Stimulated activated effector memory CD8-positive, alpha-beta T cell treated with anti-CD3 and anti-CD28 coated beads, Interleukin-12 subunit alpha, Interleukin-12 subunit beta, amount 100 ng/mL, for 72 hours (primary cell): Measurements from ENCODE around the gene BBS2.
A peak's percentile ranks its signal among the peaks of the same experiment; 100 is the strongest.

Experiments used
- ATAC-seq: fragments of 150-1000 bp; cut with Tn5 transposase; 2 replicates; pipeline ENCODE4 v1.10.0; 2021
- DNase-seq, 2 donors: peaks; one replicate each; pipeline ENCODE4 v3.0.0; 2021 to 2022; ENCODE audit warnings: low spot score in 2 of 2
- H3K27ac Mint-ChIP-seq: one replicate; pipeline ENCODE4 v1.8.0; 2022; ENCODE audit warnings: mild to moderate bottlenecking, mixed read lengths
- H3K36me3 Mint-ChIP-seq: one replicate; pipeline ENCODE4 v1.8.0; 2022; ENCODE audit warnings: mild to moderate bottlenecking, mixed read lengths
- H3K4me1 Mint-ChIP-seq: one replicate; pipeline ENCODE4 v1.8.0; 2022; ENCODE audit warnings: mixed read lengths
- H3K4me3 Mint-ChIP-seq: one replicate; pipeline ENCODE4 v1.8.0; 2022; ENCODE audit warnings: mild to moderate bottlenecking, mixed read lengths
- H3K9me3 Mint-ChIP-seq: one replicate; pipeline ENCODE4 v1.8.0; 2022; ENCODE audit warnings: mixed read lengths

Gene BBS2, protein sequence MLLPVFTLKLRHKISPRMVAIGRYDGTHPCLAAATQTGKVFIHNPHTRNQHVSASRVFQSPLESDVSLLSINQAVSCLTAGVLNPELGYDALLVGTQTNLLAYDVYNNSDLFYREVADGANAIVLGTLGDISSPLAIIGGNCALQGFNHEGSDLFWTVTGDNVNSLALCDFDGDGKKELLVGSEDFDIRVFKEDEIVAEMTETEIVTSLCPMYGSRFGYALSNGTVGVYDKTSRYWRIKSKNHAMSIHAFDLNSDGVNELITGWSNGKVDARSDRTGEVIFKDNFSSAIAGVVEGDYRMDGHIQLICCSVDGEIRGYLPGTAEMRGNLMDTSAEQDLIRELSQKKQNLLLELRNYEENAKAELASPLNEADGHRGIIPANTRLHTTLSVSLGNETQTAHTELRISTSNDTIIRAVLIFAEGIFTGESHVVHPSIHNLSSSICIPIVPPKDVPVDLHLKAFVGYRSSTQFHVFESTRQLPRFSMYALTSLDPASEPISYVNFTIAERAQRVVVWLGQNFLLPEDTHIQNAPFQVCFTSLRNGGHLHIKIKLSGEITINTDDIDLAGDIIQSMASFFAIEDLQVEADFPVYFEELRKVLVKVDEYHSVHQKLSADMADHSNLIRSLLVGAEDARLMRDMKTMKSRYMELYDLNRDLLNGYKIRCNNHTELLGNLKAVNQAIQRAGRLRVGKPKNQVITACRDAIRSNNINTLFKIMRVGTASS

DNA sequence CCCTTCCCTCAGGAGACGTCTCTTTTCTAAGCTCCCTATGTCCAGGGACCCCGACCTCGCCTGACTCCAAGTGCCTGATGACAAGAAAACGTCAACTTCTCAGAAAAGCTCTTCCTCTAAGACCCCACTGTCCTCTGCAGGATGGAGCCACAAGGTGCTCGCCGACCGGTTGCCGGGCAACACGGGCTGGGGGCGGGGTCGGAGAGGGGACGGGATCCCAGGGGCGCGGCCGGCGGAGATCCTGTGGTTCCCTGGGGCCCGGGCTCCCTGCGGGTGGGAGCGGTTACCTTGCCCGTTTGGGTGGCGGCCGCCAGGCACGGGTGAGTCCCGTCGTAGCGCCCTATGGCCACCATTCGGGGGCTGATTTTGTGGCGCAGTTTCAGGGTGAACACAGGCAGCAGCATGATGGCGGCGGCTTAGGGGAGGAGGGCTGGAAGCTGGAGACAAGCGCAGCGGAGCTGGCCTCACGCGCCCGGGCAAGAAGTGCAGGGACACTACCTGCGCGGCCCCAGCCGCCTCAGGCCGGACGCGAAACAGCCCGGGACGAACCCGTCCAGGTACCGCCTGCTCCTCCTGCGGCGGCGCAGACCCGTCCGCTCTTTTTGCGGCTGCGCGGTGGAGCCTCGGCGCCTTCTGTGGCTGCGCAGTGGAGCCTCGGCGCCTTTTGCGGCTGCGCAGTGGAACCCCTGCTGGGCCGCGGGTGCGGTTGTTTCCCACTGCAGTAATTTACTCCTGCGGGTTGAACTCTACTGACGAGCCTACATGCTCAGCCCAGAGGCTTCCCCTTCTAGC, at the start of gene BBS2:
BBS2 (minus strand) TSS at position 566 of the 792 bp plus-strand sequence; CDS start at position 404, 162 bp downstream.
- ATAC-seq (peak; percentile 87), DNase-seq (peak; percentile 89 to 95)
- Mint-ChIP-seq H3K4me1 (peaks cover 28% of the 10 kb centered on the region), H3K27ac (peak within 1 kb of the TSS; percentile 53), H3K9me3 (no peaks in the 10 kb centered on the region), H3K4me3 (peak within 1 kb of the TSS; percentile 73), H3K36me3 (peaks cover 9% of the 10 kb centered on the region)

DNA sequence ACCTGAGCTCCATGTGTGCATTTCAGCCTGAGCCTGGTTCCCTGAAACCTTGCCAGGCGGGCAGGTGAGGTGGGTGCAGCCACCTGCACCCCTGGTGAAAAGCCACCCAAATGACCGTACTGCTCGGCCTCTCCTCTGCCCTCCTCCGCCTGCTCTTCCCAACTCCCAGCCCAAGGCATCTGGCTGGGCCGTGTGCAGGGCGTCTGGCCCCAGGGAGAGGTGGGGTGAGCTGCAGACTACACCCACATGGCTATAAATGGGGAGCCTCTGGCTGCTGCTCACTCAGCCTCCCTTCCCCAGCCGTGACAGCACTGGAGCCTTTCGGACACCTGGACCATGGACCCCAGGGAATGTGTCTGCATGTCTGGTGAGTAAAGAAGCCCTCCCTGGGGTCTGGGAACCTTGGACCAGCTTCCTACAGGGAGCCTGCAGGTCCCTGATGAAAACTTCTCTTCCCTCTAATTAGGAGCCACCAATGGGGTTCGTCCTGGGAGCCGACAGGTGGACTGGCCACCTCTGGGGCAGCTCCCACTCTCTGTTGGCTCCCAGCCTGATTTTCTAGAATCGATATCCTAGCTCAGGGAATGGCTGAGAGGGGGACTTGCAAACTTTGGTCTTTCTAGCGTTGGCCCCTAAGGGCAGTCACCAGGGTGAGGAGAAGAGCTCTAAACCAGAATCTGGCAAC, 45.1 kb upstream of the BBS2 start, which contains the start of gene MT4:
MT4 (plus strand) TSS at position 281 of the 685 bp plus-strand sequence; CDS start at position 337, 56 bp downstream.
- Mint-ChIP-seq H3K4me3 (no peak within 1 kb of the TSS), H3K9me3 (no peaks in the 10 kb centered on the region), H3K36me3 (no peaks in the 10 kb centered on the region), H3K4me1 (peaks cover 8% of the 10 kb centered on the region), H3K27ac (no peak within 1 kb of the TSS)
- ATAC-seq (no peak), DNase-seq (no peak)

DNA sequence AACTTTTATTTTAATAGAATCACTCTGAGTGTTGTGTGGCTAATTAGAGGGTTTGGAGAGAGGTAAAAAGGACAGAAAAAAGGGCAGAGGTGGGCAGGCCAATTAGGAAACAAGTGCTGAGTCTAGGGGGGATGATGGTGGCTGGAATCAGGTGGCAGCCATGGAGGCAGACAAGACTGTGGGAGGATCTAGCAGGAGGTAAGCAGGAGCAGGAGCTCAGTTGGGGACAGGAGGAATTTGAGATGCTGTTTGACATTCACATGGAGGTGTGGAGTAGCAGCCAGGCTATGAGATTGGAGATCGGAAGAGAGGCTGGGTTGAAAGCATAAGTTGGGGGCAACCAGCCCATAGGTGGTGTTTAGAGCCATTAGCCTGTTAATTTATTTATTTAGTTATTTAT, 41.3 kb upstream of the BBS2 start:
- DNase-seq = no peak
- Mint-ChIP-seq H3K4me3 (no peak overlapping the region), H3K36me3 (no peaks in the 10 kb centered on the region), H3K4me1 (peaks cover 1% of the 10 kb centered on the region), H3K27ac (no peak overlapping the region), H3K9me3 (no peaks in the 10 kb centered on the region)
- ATAC-seq = no peak

DNA sequence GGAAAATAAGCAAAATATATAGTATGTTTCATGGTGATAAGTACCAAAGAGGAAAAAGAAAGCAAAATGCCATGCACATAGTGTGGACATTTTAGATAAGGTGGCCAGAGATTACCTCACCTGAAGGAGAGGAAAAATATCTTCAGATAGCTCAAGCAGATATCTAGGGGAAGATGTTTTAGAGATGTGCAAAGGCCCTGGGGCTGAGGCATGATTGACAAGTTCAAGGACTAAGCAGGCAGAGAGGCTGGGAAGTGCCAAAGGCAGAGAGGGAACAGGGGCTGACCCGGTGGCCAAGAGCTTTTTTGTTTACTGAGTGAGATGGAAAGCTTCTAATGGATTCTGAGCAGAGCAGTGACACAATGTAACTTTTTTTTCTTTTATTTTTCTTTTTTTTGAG, 40.6 kb upstream of the BBS2 start:
- Mint-ChIP-seq H3K9me3 (no peaks in the 10 kb centered on the region), H3K36me3 (no peaks in the 10 kb centered on the region), H3K4me3 (no peak overlapping the region), H3K27ac (no peak overlapping the region), H3K4me1 (no peaks in the 10 kb centered on the region)
- ATAC-seq (no peak), DNase-seq (no peak)

DNA sequence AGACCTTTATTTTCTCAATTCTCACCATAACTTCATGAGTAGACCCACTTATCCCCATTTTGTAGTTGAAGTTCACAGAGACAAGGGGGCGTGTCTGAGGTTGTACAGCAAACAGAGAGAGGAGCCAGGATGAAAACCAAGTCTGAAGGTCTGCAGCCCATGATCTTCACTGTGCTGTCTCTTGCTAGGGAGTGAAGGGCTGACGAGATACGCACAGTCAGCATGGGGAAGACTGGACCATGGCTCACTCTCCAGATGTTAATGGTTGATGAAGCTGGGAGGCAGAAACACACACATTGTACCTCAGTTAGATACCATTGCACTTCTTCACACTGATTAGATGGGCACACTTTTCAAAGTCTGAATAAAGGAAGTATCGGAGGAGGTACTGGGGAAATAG, 39.3 kb upstream of the BBS2 start:
- Mint-ChIP-seq H3K4me1 (no peaks in the 10 kb centered on the region), H3K9me3 (no peaks in the 10 kb centered on the region), H3K4me3 (no peak overlapping the region), H3K27ac (no peak overlapping the region), H3K36me3 (no peaks in the 10 kb centered on the region)
- no peak for ATAC-seq
- no peak for DNase-seq

DNA sequence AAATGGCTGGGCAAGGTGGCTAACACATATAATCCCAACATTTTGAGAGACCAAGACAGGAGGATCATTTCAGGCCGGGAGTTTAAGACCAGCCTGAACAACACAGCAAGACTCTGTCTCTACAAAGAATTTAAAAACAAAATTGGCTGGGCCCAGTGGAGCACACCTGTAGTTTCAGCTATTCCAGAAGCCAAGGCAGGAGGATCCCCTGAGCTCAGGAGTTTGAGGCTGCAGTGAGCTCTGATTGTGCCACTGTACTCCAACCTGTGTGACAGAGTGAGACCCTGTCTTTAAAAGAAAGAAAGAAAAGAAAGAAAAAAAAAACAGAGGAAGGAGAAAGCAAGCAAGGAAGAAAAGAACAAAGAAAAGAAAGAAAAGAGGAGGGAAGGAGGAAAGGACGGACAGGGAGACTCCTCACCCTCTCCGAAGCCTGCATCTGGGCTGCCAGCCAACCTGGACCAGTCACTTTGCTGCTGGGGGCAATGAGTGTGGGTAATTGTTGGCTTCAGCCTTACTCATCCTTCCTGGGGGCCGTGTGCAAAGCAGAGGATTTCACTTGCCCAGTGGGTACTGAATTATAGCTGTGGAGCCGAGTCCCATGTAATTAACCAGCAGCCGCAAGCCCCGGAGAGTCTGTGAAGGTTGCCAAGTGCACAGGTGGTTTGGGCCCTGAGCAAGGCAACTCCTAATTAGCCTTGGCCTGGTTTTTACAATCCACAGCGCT, 38.4 kb upstream of the BBS2 start:
- no peak overlapping the region for H3K27ac Mint-ChIP-seq
- H3K4me3 Mint-ChIP-seq = no peak overlapping the region
- no peak for DNase-seq
- ATAC-seq = peak; percentile 31
- no peaks in the 10 kb centered on the region for H3K9me3 Mint-ChIP-seq
- H3K36me3 Mint-ChIP-seq = no peaks in the 10 kb centered on the region
- H3K4me1 Mint-ChIP-seq = no peaks in the 10 kb centered on the region

DNA sequence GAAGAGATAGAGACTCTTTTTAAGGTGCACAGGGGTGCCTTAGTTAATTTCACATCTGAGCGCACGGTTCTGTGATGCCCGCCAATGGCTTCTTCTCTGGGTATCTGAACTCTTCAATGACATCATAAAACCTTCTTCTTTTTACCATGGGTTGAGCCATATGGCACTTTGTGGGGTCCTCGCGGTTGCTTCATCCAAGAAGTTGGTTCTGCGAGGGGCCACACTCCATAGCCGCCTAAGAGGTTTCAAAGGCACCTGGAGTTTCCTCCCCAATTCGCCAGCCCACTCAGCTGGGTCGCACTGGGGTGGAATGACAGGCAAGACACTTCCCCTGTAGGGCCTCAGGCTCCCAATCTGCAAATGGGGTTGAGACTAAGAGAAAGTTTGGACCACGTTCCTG, 34.6 kb upstream of the BBS2 start:
- peaks cover 6% of the 10 kb centered on the region for H3K4me1 Mint-ChIP-seq
- H3K36me3 Mint-ChIP-seq = no peaks in the 10 kb centered on the region
- no peak overlapping the region for H3K27ac Mint-ChIP-seq
- ATAC-seq (no peak), DNase-seq (no peak)
- peaks cover 3% of the 10 kb centered on the region for H3K9me3 Mint-ChIP-seq
- no peak overlapping the region for H3K4me3 Mint-ChIP-seq

DNA sequence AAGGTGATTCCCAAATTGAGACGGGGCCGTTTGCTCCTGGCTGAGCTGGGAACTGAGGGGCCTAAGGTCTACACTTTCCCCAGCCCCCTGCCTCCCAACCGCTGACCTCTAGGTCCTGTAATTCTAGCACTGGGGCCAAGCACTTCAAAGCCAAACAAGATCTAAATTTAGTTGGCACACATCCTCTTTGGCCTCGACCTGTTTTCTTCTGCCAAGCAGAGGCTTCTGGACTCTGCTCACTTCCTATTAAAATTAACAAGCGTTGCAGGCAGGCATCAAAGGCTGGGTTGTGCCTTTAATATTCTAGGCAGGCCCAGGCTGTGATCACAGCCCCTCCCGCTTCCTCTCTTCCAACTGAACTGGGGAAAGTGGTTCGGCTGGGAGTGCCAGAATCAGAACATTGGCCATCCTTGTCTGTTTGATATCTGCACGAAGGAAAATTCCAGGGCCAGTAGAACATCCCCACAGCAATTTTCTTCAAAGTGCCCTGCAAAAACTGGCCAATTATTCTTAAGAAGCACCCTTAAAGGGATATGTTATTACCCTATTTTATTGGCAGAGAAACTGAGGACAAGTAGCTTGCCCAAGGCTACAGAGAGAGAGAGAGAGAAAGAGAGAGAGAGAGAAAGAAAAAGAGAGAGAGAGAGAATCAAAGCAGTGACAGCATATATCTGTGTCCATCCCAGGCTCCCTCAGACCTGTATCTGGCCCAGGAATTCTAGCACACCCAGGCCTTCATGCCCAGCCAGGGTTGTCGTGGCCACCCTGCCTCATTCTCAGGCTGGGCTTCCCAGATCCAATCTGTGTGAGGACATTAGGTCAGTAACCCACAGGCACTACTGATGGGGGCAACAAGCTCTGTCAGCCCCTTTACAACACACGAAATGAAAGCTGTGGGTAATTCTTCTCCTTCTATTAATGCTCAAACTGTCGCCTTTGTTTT, 32.2 kb upstream of the BBS2 start:
- no peak overlapping the region for H3K4me3 Mint-ChIP-seq
- no peak for ATAC-seq

DNA sequence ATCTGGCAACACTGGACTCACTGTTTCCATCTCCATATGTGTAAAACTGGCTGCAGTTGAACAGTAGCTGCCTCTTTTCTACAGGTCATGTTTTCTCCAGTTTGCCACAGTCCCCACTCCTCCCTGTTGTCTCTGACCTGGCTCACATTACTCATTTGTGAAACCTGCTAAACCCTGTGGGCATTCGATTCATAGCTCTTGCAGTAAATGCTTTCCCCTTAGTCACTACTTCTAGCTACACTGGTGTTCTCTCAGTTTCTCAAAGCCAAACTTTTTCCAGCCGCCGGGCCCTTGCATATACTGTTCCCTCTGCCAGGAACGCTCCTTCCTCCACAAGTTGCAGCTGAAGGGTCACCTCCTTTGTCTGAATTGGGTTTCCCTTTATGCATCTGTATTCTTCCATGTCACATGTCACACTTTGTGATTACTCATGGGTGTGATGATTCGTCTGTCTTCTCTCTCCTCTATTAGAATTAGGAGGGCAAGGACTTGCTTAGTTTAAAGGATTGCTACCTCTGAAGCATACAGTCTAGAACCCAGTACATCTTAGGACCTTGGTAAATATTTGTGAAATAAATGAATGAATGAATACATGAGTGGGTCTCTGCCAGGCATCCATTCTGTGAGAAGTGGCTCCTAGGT, 30.0 kb upstream of the BBS2 start:
- H3K4me3 Mint-ChIP-seq = no peak overlapping the region
- H3K36me3 Mint-ChIP-seq = no peaks in the 10 kb centered on the region
- peaks cover 3% of the 10 kb centered on the region for H3K9me3 Mint-ChIP-seq
- ATAC-seq (peak; percentile 88), DNase-seq (no peak)
- H3K27ac Mint-ChIP-seq = no peak overlapping the region
- peaks cover 17% of the 10 kb centered on the region for H3K4me1 Mint-ChIP-seq

More for the DNA sequence above, 32.2 kb upstream of the BBS2 start:
- Mint-ChIP-seq H3K9me3 (peaks cover 3% of the 10 kb centered on the region), H3K4me1 (peaks cover 17% of the 10 kb centered on the region), H3K36me3 (no peaks in the 10 kb centered on the region), H3K27ac (no peak overlapping the region)
- DNase-seq = no peak

DNA sequence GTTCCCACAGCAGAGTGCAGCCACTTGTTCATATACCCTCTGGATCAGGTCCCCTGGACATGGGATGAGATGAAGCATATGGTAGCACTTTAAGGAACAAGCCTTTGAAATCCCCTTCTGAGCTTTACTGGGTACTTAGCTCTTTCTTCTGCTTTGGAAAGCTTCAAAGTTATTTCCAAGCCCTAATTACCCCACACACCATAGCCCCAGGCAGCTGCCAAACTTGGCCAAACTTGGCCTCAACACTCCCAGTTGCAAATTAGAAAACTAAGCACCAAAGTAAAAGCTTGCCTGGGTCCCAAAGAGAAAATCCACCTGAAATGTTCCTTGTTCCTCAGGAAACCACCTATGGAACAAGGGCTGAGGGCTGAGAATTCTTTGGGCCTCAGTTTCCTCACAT, 29.3 kb upstream of the BBS2 start:
- no peak for ATAC-seq
- Mint-ChIP-seq H3K36me3 (no peaks in the 10 kb centered on the region), H3K27ac (no peak overlapping the region), H3K9me3 (peaks cover 3% of the 10 kb centered on the region), H3K4me1 (peaks cover 17% of the 10 kb centered on the region), H3K4me3 (no peak overlapping the region)
- no peak for DNase-seq

DNA sequence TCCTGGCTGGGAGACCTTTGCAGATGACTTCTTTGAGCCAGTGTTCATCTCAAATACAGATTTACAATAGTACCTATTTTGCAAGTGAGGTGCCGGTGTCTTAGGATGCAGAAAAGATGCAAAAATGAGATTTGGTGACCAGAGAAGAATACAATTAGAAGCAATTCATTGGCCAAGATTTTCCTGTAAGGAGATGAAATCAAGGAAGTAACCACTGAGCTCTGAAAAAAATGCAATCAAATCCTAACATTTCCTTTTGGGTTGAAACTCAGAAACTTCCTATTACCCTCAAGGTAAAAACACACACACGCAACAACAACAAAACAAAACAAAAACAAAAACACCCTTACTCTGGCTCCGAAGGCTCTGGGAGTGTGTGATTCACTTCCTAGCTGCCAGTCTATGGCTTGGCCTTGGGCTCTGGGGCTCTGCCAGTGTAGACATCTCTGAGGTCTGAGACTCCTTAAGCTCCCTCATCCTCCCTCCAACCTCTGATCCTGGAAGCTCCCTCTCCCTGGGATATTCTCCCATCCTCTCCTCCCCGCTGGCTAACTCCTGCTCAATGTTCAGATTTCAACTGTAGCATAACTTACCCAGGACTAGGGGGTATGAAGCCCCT, 28.2 kb upstream of the BBS2 start:
- ATAC-seq (no peak), DNase-seq (no peak)
- Mint-ChIP-seq H3K27ac (peak overlapping the region; percentile 24), H3K9me3 (peaks cover 3% of the 10 kb centered on the region), H3K4me1 (peaks cover 17% of the 10 kb centered on the region), H3K36me3 (no peaks in the 10 kb centered on the region), H3K4me3 (no peak overlapping the region)

DNA sequence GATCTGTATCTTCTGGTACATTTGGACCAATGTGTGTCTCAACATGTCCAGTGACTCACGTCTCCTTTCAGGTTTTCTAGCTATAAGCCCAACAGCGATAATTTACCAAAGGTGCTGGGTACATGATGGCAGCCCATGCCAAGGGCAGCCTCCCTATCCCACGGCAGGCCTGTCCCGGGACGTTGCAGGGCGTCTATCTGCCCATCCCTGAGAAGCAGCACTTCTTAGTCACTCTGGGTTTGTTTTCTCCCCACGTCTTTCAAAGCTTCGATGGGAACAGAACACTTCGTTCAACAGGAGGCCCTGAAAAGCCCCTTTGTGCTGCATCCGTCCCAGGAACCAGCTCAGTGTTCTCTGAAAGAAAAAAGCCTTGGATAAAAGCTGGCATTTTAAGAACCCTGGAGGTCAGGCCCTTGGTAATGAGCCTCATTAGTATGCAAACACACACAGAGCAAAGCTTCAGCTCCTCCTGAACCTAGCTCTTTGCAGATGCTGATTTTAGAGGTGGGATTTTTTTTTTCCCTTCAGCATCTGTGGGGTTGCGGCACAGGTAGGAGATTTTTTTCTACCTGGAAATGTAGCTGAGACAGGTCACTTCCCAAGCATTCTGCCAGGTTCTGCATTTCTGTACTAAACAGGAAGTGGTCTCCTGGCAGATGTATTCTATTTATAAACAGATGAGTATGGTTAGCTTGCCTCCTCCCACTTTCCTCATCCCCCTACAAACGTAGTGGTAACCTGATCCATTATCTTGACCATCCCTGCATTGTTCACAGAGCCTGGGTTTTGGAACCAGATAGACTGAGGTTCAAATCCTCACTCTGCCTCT, 27.5 kb upstream of the BBS2 start:
- no peak overlapping the region for H3K4me3 Mint-ChIP-seq
- no peak overlapping the region for H3K27ac Mint-ChIP-seq
- peaks cover 3% of the 10 kb centered on the region for H3K9me3 Mint-ChIP-seq
- ATAC-seq (peak; percentile 35), DNase-seq (no peak)
- H3K36me3 Mint-ChIP-seq = no peaks in the 10 kb centered on the region
- peaks cover 17% of the 10 kb centered on the region for H3K4me1 Mint-ChIP-seq
